ENCODE results near the gene SSC4D.
"Not testable (repeated sequence)": the region's sequence is repeated elsewhere in the genome, so short reads cannot be mapped to it uniquely, and the experiment has no call there.

SSC4D gene

GRCh38 chr7:76408121-76408560, 1.4 kb downstream of the SSC4D start:
- no peak for TF ChIP-seq CTCF (IDR thresholded peaks at IDR 0.05; ENCODE audit: insufficient read depth, low read length, missing control alignments)
- DNase-seq (ENCODE audit: low read depth, low spot score) = no peak
- ChIA-PET CTCF (interaction anchor here (0.9 kb wide), 1 partner anchor 10 kb away, joined by 3 read pairs; no protein-coding TSS in a partner anchor), POLR2A (no interaction called here)
- H3K4me3 ChIP-seq (ENCODE audit: low read depth, low read length) = no peak overlapping the region

- no peak for TF ChIP-seq CTCF (IDR thresholded peaks at IDR 0.05; ENCODE audit: insufficient read depth, low read length, missing control alignments)
- ChIA-PET CTCF (interaction anchor here (0.9 kb wide), 1 partner anchor 11 kb away, joined by 3 read pairs; no protein-coding TSS in a partner anchor), POLR2A (no interaction called here)
- no peak for DNase-seq (ENCODE audit: low read depth, low spot score)
- H3K4me3 ChIP-seq (ENCODE audit: low read depth, low read length) = no peak overlapping the region
These were observed 1.8 kb downstream of the SSC4D start for GRCh38 chr7:76407718-76408117.

- ChIA-PET POLR2A (no interaction called here), CTCF (no interaction called here)
- no peak overlapping the region for H3K4me3 ChIP-seq (ENCODE audit: low read depth, low read length)
- TF ChIP-seq CTCF (IDR thresholded peaks at IDR 0.05; ENCODE audit: insufficient read depth, low read length, missing control alignments) = no peak
- no peak for DNase-seq (ENCODE audit: low read depth, low spot score)
These were observed 3.8 kb downstream of the SSC4D start for GRCh38 chr7:76405738-76406137.

GRCh38 chr7:76403780-76404494, 5.6 kb downstream of the SSC4D start:
- DNase-seq (ENCODE audit: low read depth, low spot score) = no peak
- H3K4me3 ChIP-seq (ENCODE audit: low read depth, low read length) = no peak overlapping the region
- POLR2A ChIA-PET = no interaction called here
- TF ChIP-seq CTCF (IDR thresholded peaks at IDR 0.05; ENCODE audit: insufficient read depth, low read length, missing control alignments) = no peak
- CTCF ChIA-PET = no interaction called here

- CTCF ChIA-PET; DNase-seq (ENCODE audit: low read depth, low spot score); POLR2A ChIA-PET; H3K4me3 ChIP-seq (ENCODE audit: low read depth, low read length): not testable (repeated sequence)
These were observed 6.4 kb downstream of the SSC4D start for GRCh38 chr7:76403097-76403496.

- DNase-seq (ENCODE audit: low read depth, low spot score) = no peak
- no peak for TF ChIP-seq CTCF (IDR thresholded peaks at IDR 0.05; ENCODE audit: insufficient read depth, low read length, missing control alignments)
- POLR2A ChIA-PET = no interaction called here
These were observed 9.2 kb downstream of the SSC4D start for GRCh38 chr7:76400248-76400647.

More at GRCh38 chr7:76400248-76400647, 9.2 kb downstream of the SSC4D start:
- H3K4me3 ChIP-seq (ENCODE audit: low read depth, low read length) = no peak overlapping the region
- CTCF ChIA-PET = no interaction called here
